HEK293 (cell line): ENCODE results near the gene MFSD1.

ENCODE experiments used
- MEIS1 ChIP-seq: sonication (generic); formaldehyde crosslinking; IDR thresholded peaks from 2 replicates; pipeline ENCODE4 v1.8.1; 2022; ENCODE audit warnings: missing genetic modification reagents, mild to moderate bottlenecking, borderline replicate concordance
- ZBTB21 ChIP-seq: fragments of 450-650 bp; formaldehyde crosslinking; IDR thresholded peaks from 2 replicates; pipeline ENCODE4 v1.5.1; 2017; ENCODE audit warnings: missing biosample characterization, missing genetic modification characterization
- ZBTB8A ChIP-seq: fragments of 450-650 bp; formaldehyde crosslinking; IDR thresholded peaks from 2 replicates; pipeline ENCODE4 v1.5.1; 2016; ENCODE audit warnings: missing biosample characterization, missing genetic modification characterization
- ZNF23 ChIP-seq: fragments of 450-650 bp; formaldehyde crosslinking; IDR thresholded peaks from 2 replicates; pipeline ENCODE4 v1.5.1; 2016; ENCODE audit warnings: missing biosample characterization, missing genetic modification characterization, borderline replicate concordance
- ZNF302 ChIP-seq: fragments of 450-650 bp; formaldehyde crosslinking; IDR thresholded peaks from 2 replicates; pipeline ENCODE4 v1.5.1; 2016; ENCODE audit warnings: missing biosample characterization, missing genetic modification characterization, low read depth
- ZNF530 ChIP-seq: fragments of 450-650 bp; formaldehyde crosslinking; IDR thresholded peaks from 2 replicates; pipeline ENCODE4 v1.5.1; 2016; ENCODE audit warnings: low read depth, missing biosample characterization, missing genetic modification characterization
- ZNF548 ChIP-seq: fragments of 450-650 bp; formaldehyde crosslinking; IDR thresholded peaks from 2 replicates; pipeline ENCODE4 v1.5.1; 2016; ENCODE audit warnings: missing biosample characterization, missing genetic modification characterization
- ZNF561 ChIP-seq: fragments of 450-650 bp; IDR thresholded peaks from 2 replicates; pipeline ENCODE4 v1.5.1; 2018; ENCODE audit warnings: missing biosample characterization, missing genetic modification characterization, borderline replicate concordance
- ZNF629 ChIP-seq: fragments of 450-650 bp; formaldehyde crosslinking; IDR thresholded peaks from 2 replicates; pipeline ENCODE4 v1.5.1; 2017; ENCODE audit warnings: missing biosample characterization, missing genetic modification characterization
- ZNF792 ChIP-seq: fragments of 450-650 bp; formaldehyde crosslinking; IDR thresholded peaks from 2 replicates; pipeline ENCODE4 v1.5.1; 2016; ENCODE audit warnings: missing biosample characterization, missing genetic modification characterization
- TF ChIP-seq, protein P1 (sequence below): fragments of 450-650 bp; formaldehyde crosslinking; IDR thresholded peaks from 2 replicates; pipeline ENCODE4 v1.5.1; 2016; ENCODE audit warnings: missing biosample characterization, missing genetic modification characterization
- TF ChIP-seq, protein P2 (sequence below): fragments of 450-650 bp; formaldehyde crosslinking; IDR thresholded peaks from 2 replicates; pipeline ENCODE4 v1.5.1; 2016; ENCODE audit warnings: missing biosample characterization, missing genetic modification characterization
- TF ChIP-seq, protein P3 (sequence below): fragments of 450-650 bp; formaldehyde crosslinking; IDR thresholded peaks from 2 replicates; pipeline ENCODE4 v1.5.1; 2016; ENCODE audit warnings: missing biosample characterization, missing genetic modification characterization

DNA sequence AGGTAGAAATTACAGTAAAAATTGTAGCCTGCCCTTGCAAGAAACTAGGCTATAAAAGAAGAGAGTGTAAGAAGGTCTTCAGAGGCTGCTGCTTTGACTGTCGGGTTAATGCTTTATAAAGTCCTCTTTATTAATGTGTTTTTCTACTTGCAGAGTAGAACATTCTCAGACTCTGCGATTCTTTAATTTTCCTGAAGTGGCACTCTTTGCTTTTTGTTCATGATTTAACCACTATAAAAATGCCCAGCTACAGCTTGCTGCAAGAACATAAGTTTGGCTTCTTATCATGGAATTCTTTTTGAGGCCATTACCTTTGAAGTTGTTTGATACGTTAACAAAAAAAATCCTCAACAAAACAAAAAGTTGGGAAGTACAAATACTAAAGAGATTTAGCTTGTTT, 33.8 kb downstream of the MFSD1 start:
- TF ChIP-seq, protein P1, sequence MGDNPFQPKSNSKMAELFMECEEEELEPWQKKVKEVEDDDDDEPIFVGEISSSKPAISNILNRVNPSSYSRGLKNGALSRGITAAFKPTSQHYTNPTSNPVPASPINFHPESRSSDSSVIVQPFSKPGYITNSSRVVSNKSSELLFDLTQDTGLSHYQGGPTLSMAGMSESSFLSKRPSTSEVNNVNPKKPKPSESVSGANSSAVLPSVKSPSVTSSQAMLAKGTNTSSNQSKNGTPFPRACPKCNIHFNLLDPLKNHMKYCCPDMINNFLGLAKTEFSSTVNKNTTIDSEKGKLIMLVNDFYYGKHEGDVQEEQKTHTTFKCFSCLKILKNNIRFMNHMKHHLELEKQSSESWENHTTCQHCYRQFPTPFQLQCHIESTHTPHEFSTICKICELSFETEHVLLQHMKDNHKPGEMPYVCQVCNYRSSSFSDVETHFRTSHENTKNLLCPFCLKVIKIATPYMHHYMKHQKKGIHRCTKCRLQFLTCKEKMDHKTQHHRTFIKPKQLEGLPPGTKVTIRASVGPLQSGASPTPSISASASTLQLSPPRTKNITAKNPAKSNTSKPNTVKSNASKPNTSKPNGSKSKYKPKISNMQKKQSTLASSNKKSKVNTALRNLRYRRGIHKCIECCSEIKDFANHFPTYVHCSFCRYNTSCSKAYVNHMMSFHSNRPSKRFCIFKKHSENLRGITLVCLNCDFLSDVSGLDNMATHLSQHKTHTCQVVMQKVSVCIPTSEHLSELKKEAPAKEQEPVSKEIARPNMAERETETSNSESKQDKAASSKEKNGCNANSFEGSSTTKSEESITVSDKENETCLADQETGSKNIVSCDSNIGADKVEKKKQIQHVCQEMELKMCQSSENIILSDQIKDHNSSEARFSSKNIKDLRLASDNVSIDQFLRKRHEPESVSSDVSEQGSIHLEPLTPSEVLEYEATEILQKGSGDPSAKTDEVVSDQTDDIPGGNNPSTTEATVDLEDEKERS (tag by site-specific recombination) = no peak
- TF ChIP-seq, protein P2, sequence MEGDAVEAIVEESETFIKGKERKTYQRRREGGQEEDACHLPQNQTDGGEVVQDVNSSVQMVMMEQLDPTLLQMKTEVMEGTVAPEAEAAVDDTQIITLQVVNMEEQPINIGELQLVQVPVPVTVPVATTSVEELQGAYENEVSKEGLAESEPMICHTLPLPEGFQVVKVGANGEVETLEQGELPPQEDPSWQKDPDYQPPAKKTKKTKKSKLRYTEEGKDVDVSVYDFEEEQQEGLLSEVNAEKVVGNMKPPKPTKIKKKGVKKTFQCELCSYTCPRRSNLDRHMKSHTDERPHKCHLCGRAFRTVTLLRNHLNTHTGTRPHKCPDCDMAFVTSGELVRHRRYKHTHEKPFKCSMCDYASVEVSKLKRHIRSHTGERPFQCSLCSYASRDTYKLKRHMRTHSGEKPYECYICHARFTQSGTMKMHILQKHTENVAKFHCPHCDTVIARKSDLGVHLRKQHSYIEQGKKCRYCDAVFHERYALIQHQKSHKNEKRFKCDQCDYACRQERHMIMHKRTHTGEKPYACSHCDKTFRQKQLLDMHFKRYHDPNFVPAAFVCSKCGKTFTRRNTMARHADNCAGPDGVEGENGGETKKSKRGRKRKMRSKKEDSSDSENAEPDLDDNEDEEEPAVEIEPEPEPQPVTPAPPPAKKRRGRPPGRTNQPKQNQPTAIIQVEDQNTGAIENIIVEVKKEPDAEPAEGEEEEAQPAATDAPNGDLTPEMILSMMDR (tag by site-specific recombination) = no peak
- TF ChIP-seq ZNF302 = no peak
- no peak for TF ChIP-seq ZNF23 (tag by site-specific recombination)
- TF ChIP-seq ZBTB8A (tag by site-specific recombination) = no peak
- no peak for TF ChIP-seq ZNF530 (tag by site-specific recombination)
- no peak for TF ChIP-seq ZNF629 (tag by site-specific recombination)
- TF ChIP-seq MEIS1 (CRISPR knock-in tag) = no peak
- TF ChIP-seq ZNF792 (tag by site-specific recombination) = no peak
- no peak for TF ChIP-seq ZNF548 (tag by site-specific recombination)
- no peak for TF ChIP-seq ZNF561 (tag by site-specific recombination)
- TF ChIP-seq, protein P3, sequence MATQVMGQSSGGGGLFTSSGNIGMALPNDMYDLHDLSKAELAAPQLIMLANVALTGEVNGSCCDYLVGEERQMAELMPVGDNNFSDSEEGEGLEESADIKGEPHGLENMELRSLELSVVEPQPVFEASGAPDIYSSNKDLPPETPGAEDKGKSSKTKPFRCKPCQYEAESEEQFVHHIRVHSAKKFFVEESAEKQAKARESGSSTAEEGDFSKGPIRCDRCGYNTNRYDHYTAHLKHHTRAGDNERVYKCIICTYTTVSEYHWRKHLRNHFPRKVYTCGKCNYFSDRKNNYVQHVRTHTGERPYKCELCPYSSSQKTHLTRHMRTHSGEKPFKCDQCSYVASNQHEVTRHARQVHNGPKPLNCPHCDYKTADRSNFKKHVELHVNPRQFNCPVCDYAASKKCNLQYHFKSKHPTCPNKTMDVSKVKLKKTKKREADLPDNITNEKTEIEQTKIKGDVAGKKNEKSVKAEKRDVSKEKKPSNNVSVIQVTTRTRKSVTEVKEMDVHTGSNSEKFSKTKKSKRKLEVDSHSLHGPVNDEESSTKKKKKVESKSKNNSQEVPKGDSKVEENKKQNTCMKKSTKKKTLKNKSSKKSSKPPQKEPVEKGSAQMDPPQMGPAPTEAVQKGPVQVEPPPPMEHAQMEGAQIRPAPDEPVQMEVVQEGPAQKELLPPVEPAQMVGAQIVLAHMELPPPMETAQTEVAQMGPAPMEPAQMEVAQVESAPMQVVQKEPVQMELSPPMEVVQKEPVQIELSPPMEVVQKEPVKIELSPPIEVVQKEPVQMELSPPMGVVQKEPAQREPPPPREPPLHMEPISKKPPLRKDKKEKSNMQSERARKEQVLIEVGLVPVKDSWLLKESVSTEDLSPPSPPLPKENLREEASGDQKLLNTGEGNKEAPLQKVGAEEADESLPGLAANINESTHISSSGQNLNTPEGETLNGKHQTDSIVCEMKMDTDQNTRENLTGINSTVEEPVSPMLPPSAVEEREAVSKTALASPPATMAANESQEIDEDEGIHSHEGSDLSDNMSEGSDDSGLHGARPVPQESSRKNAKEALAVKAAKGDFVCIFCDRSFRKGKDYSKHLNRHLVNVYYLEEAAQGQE (tag by site-specific recombination) = no peak
- TF ChIP-seq ZBTB21 (tag by site-specific recombination) = no peak
